ENCODE measurements around the gene SRGAP2C.
"Not testable (repeated sequence)": the region's sequence is repeated elsewhere in the genome, so short reads cannot be mapped to it uniquely, and the experiment has no call there.

SRGAP2C gene

GRCh38 chr1:121227544-121228330 is 43.0 kb downstream of the SRGAP2C start:
- DNase-seq (ENCODE audit: low read depth) = not testable (repeated sequence)

GRCh38 chr1:121230636-121231035 is 45.9 kb downstream of the SRGAP2C start:
- not testable (repeated sequence) for DNase-seq (ENCODE audit: low read depth)

GRCh38 chr1:121232445-121233125 is 47.8 kb downstream of the SRGAP2C start:
- DNase-seq (ENCODE audit: low read depth) = not testable (repeated sequence)

GRCh38 chr1:121234090-121234759 is 49.5 kb downstream of the SRGAP2C start:
- not testable (repeated sequence) for DNase-seq (ENCODE audit: low read depth)

- DNase-seq (ENCODE audit: low read depth) = not testable (repeated sequence)
These were observed 53.6 kb downstream of the SRGAP2C start for GRCh38 chr1:121238384-121238783.

GRCh38 chr1:121243913-121244312 is 59.1 kb downstream of the SRGAP2C start:
- DNase-seq (ENCODE audit: low read depth) = not testable (repeated sequence)

GRCh38 chr1:121246399-121246798 is 61.6 kb downstream of the SRGAP2C start:
- not testable (repeated sequence) for DNase-seq (ENCODE audit: low read depth)

GRCh38 chr1:121252656-121253055 is 67.9 kb downstream of the SRGAP2C start:
- not testable (repeated sequence) for DNase-seq (ENCODE audit: low read depth)

GRCh38 chr1:121254618-121255017 is 69.8 kb downstream of the SRGAP2C start:
- DNase-seq (ENCODE audit: low read depth) = not testable (repeated sequence)

- DNase-seq (ENCODE audit: low read depth) = not testable (repeated sequence)
These were observed 72.9 kb downstream of the SRGAP2C start for GRCh38 chr1:121257632-121258031.

- not testable (repeated sequence) for DNase-seq (ENCODE audit: low read depth)
These were observed 73.4 kb downstream of the SRGAP2C start for GRCh38 chr1:121258134-121258533.

GRCh38 chr1:121260205-121260604 is 75.4 kb downstream of the SRGAP2C start:
- peak; percentile 7 for DNase-seq (ENCODE audit: low read depth)

- DNase-seq (ENCODE audit: low read depth) = not testable (repeated sequence)
These were observed 77.4 kb downstream of the SRGAP2C start for GRCh38 chr1:121262163-121262562.

- peak; percentile 85 for DNase-seq (ENCODE audit: low read depth)
These were observed 79.0 kb downstream of the SRGAP2C start for GRCh38 chr1:121263789-121264244.

GRCh38 chr1:121267072-121267471 is 82.3 kb downstream of the SRGAP2C start:
- DNase-seq (ENCODE audit: low read depth) = not testable (repeated sequence)

GRCh38 chr1:121269309-121269708 is 84.5 kb downstream of the SRGAP2C start:
- not testable (repeated sequence) for DNase-seq (ENCODE audit: low read depth)

GRCh38 chr1:121269973-121270372 is 85.2 kb downstream of the SRGAP2C start:
- DNase-seq (ENCODE audit: low read depth) = not testable (repeated sequence)

GRCh38 chr1:121271143-121271715 is 86.5 kb downstream of the SRGAP2C start:
- not testable (repeated sequence) for DNase-seq (ENCODE audit: low read depth)

- DNase-seq (ENCODE audit: low read depth) = not testable (repeated sequence)
These were observed 90.7 kb downstream of the SRGAP2C start for GRCh38 chr1:121275435-121275834.

- DNase-seq (ENCODE audit: low read depth) = not testable (repeated sequence)
These were observed 93.4 kb downstream of the SRGAP2C start for GRCh38 chr1:121278202-121278601.

- DNase-seq (ENCODE audit: low read depth) = peak; percentile 19
These were observed 94.2 kb downstream of the SRGAP2C start for GRCh38 chr1:121278777-121279547.

All from amniotic epithelial cell (primary cell).